Uterus (tissue), 2 donors: ENCODE measurements around the gene MT1M.

Experiments used
- POLR2A ChIP-seq, 2 donors: fragments of 450-650 bp; IDR thresholded peaks; one replicate each; pipeline ENCODE4 v1.6.1; 2016; ENCODE audit warnings: antibody characterized with exemption in 2 of 2, mild to moderate bottlenecking in 1 of 2, moderate library complexity in 1 of 2
- TF ChIP-seq, protein P1 (sequence below), 4 experiments: fragments of 200-600 bp in 2 of 4; fragments of 450-650 bp in 2 of 4; sonication (generic) in 2 of 4; IDR thresholded peaks; one replicate each; pipeline ENCODE4 v1.5.1; 2016 to 2019; ENCODE audit warnings: antibody characterized with exemption in 4 of 4, mild to moderate bottlenecking in 2 of 4, moderate library complexity in 1 of 4

GRCh38 chr16:56669840-56670619, 37.6 kb downstream of the MT1M start:
- TF ChIP-seq, protein P1, sequence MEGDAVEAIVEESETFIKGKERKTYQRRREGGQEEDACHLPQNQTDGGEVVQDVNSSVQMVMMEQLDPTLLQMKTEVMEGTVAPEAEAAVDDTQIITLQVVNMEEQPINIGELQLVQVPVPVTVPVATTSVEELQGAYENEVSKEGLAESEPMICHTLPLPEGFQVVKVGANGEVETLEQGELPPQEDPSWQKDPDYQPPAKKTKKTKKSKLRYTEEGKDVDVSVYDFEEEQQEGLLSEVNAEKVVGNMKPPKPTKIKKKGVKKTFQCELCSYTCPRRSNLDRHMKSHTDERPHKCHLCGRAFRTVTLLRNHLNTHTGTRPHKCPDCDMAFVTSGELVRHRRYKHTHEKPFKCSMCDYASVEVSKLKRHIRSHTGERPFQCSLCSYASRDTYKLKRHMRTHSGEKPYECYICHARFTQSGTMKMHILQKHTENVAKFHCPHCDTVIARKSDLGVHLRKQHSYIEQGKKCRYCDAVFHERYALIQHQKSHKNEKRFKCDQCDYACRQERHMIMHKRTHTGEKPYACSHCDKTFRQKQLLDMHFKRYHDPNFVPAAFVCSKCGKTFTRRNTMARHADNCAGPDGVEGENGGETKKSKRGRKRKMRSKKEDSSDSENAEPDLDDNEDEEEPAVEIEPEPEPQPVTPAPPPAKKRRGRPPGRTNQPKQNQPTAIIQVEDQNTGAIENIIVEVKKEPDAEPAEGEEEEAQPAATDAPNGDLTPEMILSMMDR (IDR thresholded peaks at IDR 0.05), result no peak
- no peak for TF ChIP-seq POLR2A (IDR thresholded peaks at IDR 0.05)
